Measurements from ENCODE around the gene ZDHHC8. TPM values are rescaled to one million over a fixed set of nuclear protein-coding genes. Genes with fewer than 3 reads are reported as not detected.
A peak's percentile ranks its signal among the peaks of the same experiment; 100 is the strongest.

Gene ZDHHC8
- total and polyA plus RNA-seq, 12 donors, result 23.2 to 51.7 (median 37.5) TPM

GRCh38 chr22:20112623-20113511, 18.7 kb upstream of the ZDHHC8 start:
- DNase-seq (peak in 1 of 2 donors; percentile 12), ATAC-seq (no peak)
- intact Hi-C loops (cut with DNase I), result loop anchor here in 1 of 10 donors (10.0 kb wide), 1 partner anchor 148 kb away; no protein-coding TSS in a partner anchor
- Histone ChIP-seq H3K36me3 (peaks cover 0 to 82% (median 42%) of the 10 kb centered on the region in 9 donors), H3K27me3 (no peaks in the 10 kb centered on the region), H3K9me3 (no peaks in the 10 kb centered on the region), H3K4me1 (peaks cover 11 to 32% (median 22%) of the 10 kb centered on the region in 9 donors), H3K4me3 (no peak overlapping the region), H3K27ac (peak overlapping the region in 1 of 10 donors; percentile 43)
- no peak for TF ChIP-seq CTCF (IDR thresholded peaks at IDR 0.05)
- 89 to 91% methylated on average over 26 of the region's 26 CpGs for WGBS, 2 donors

- Histone ChIP-seq H3K4me1 (peaks cover 19 to 40% (median 27%) of the 10 kb centered on the region in 9 donors), H3K4me3 (no peak overlapping the region), H3K27me3 (no peaks in the 10 kb centered on the region), H3K27ac (no peak overlapping the region), H3K9me3 (no peaks in the 10 kb centered on the region), H3K36me3 (peaks cover 0 to 75% (median 34%) of the 10 kb centered on the region in 9 donors)
- 85 to 90% methylated on average over 19 of the region's 19 CpGs for WGBS, 2 donors
- ATAC-seq, result no peak
- TF ChIP-seq CTCF (IDR thresholded peaks at IDR 0.05), result no peak
- intact Hi-C loops (cut with DNase I), result loop anchor here in 1 of 10 donors (10.0 kb wide), 1 partner anchor 149 kb away; no protein-coding TSS in a partner anchor
- peak in 1 of 2 donors; percentile 11 for DNase-seq
Observed at GRCh38 chr22:20113551-20114310, 17.9 kb upstream of the ZDHHC8 start.

GRCh38 chr22:20114506-20115475, 16.8 kb upstream of the ZDHHC8 start:
- DNase-seq (peak in 1 of 2 donors; percentile 11), ATAC-seq (no peak)
- H3K4me1 ChIP-seq, result peaks cover 21 to 49% (median 32%) of the 10 kb centered on the region in 9 donors
- H3K27me3 ChIP-seq, result no peaks in the 10 kb centered on the region
- no peak overlapping the region for H3K4me3 ChIP-seq
- TF ChIP-seq CTCF (IDR thresholded peaks at IDR 0.05), result no peak
- intact Hi-C loops (cut with DNase I), result loop anchor here in 3 of 10 donors (5.0 to 10.0 kb wide), 3 partner anchors 37 to 150 kb away; partner anchors contain the start of gene TANGO2 (in 1 of the 3)
- no peaks in the 10 kb centered on the region for H3K9me3 ChIP-seq
- H3K36me3 ChIP-seq, result peaks cover 0 to 75% (median 34%) of the 10 kb centered on the region in 9 donors
- no peak overlapping the region for H3K27ac ChIP-seq
- WGBS, 2 donors, result 88 to 89% methylated on average over 36 of the region's 36 CpGs
